ENCODE results near the gene BRD3. TPM values are rescaled to one million over a fixed set of nuclear protein-coding genes. Genes with fewer than 3 reads are reported as not detected.

BRD3 gene
- total RNA-seq, 1 donor from 2014 or later: 43.3 TPM

GRCh38 chr9:134047868-134048581 lies 19.8 kb downstream of the BRD3 start:
- Mint-ChIP-seq H3K27me3 (ENCODE audit: low read depth) (no peaks in the 10 kb centered on the region), H3K4me3 (ENCODE audit: low read depth) (no peak overlapping the region), H3K9me3 (no peaks in the 10 kb centered on the region), H3K4me1 (ENCODE audit: low read depth) (no peaks in the 10 kb centered on the region), H3K36me3 (ENCODE audit: low read depth) (peaks cover 21% of the 10 kb centered on the region), H3K27ac (no peak overlapping the region)
- intact Hi-C loops (cut with micrococcal nuclease): no loop called here
- DNase-seq (ENCODE audit: low spot score): no peak

GRCh38 chr9:134046894-134047681 lies 20.7 kb downstream of the BRD3 start:
- no peak overlapping the region for H3K27ac Mint-ChIP-seq
- no peak for DNase-seq (ENCODE audit: low spot score)
- H3K4me1 Mint-ChIP-seq (ENCODE audit: low read depth): no peaks in the 10 kb centered on the region
- no peak overlapping the region for H3K4me3 Mint-ChIP-seq (ENCODE audit: low read depth)
- intact Hi-C loops (cut with micrococcal nuclease): no loop called here
- no peaks in the 10 kb centered on the region for H3K9me3 Mint-ChIP-seq
- H3K36me3 Mint-ChIP-seq (ENCODE audit: low read depth): peaks cover 21% of the 10 kb centered on the region
- H3K27me3 Mint-ChIP-seq (ENCODE audit: low read depth): no peaks in the 10 kb centered on the region

GRCh38 chr9:134045841-134046544 lies 21.8 kb downstream of the BRD3 start:
- no peaks in the 10 kb centered on the region for H3K4me1 Mint-ChIP-seq (ENCODE audit: low read depth)
- no peaks in the 10 kb centered on the region for H3K27me3 Mint-ChIP-seq (ENCODE audit: low read depth)
- H3K27ac Mint-ChIP-seq: no peak overlapping the region
- no peak for DNase-seq (ENCODE audit: low spot score)
- intact Hi-C loops (cut with micrococcal nuclease): no loop called here
- no peak overlapping the region for H3K4me3 Mint-ChIP-seq (ENCODE audit: low read depth)
- no peaks in the 10 kb centered on the region for H3K9me3 Mint-ChIP-seq
- peaks cover 17% of the 10 kb centered on the region for H3K36me3 Mint-ChIP-seq (ENCODE audit: low read depth)

- no peaks in the 10 kb centered on the region for H3K4me1 Mint-ChIP-seq (ENCODE audit: low read depth)
- H3K27me3 Mint-ChIP-seq (ENCODE audit: low read depth): no peaks in the 10 kb centered on the region
- intact Hi-C loops (cut with micrococcal nuclease): no loop called here
- no peak overlapping the region for H3K4me3 Mint-ChIP-seq (ENCODE audit: low read depth)
- no peaks in the 10 kb centered on the region for H3K9me3 Mint-ChIP-seq
- no peak for DNase-seq (ENCODE audit: low spot score)
- peaks cover 27% of the 10 kb centered on the region for H3K36me3 Mint-ChIP-seq (ENCODE audit: low read depth)
- H3K27ac Mint-ChIP-seq: no peak overlapping the region
Observed at GRCh38 chr9:134044944-134045343, 22.9 kb downstream of the BRD3 start.

GRCh38 chr9:134043531-134043988 lies 24.3 kb downstream of the BRD3 start:
- no peak for DNase-seq (ENCODE audit: low spot score)
- H3K27ac Mint-ChIP-seq: no peak overlapping the region
- peaks cover 41% of the 10 kb centered on the region for H3K36me3 Mint-ChIP-seq (ENCODE audit: low read depth)
- no peaks in the 10 kb centered on the region for H3K9me3 Mint-ChIP-seq
- H3K4me1 Mint-ChIP-seq (ENCODE audit: low read depth): no peaks in the 10 kb centered on the region
- intact Hi-C loops (cut with micrococcal nuclease): no loop called here
- H3K4me3 Mint-ChIP-seq (ENCODE audit: low read depth): no peak overlapping the region
- no peaks in the 10 kb centered on the region for H3K27me3 Mint-ChIP-seq (ENCODE audit: low read depth)

- intact Hi-C loops (cut with micrococcal nuclease): no loop called here
- Mint-ChIP-seq H3K27ac (no peak overlapping the region), H3K4me1 (ENCODE audit: low read depth) (no peaks in the 10 kb centered on the region), H3K36me3 (ENCODE audit: low read depth) (peaks cover 48% of the 10 kb centered on the region), H3K4me3 (ENCODE audit: low read depth) (no peak overlapping the region), H3K27me3 (ENCODE audit: low read depth) (no peaks in the 10 kb centered on the region), H3K9me3 (no peaks in the 10 kb centered on the region)
- no peak for DNase-seq (ENCODE audit: low spot score)
Observed at GRCh38 chr9:134041649-134041962, 26.2 kb downstream of the BRD3 start.

GRCh38 chr9:134040781-134041648 lies 26.8 kb downstream of the BRD3 start:
- Mint-ChIP-seq H3K4me1 (ENCODE audit: low read depth) (no peaks in the 10 kb centered on the region), H3K27ac (no peak overlapping the region), H3K27me3 (ENCODE audit: low read depth) (no peaks in the 10 kb centered on the region), H3K9me3 (no peaks in the 10 kb centered on the region), H3K4me3 (ENCODE audit: low read depth) (no peak overlapping the region), H3K36me3 (ENCODE audit: low read depth) (peaks cover 51% of the 10 kb centered on the region)
- intact Hi-C loops (cut with micrococcal nuclease): no loop called here
- no peak for DNase-seq (ENCODE audit: low spot score)

- intact Hi-C loops (cut with micrococcal nuclease): no loop called here
- H3K9me3 Mint-ChIP-seq: no peaks in the 10 kb centered on the region
- no peaks in the 10 kb centered on the region for H3K27me3 Mint-ChIP-seq (ENCODE audit: low read depth)
- H3K36me3 Mint-ChIP-seq (ENCODE audit: low read depth): peaks cover 57% of the 10 kb centered on the region
- no peak overlapping the region for H3K4me3 Mint-ChIP-seq (ENCODE audit: low read depth)
- no peak for DNase-seq (ENCODE audit: low spot score)
- H3K4me1 Mint-ChIP-seq (ENCODE audit: low read depth): no peaks in the 10 kb centered on the region
- H3K27ac Mint-ChIP-seq: no peak overlapping the region
Observed at GRCh38 chr9:134040176-134040565, 27.7 kb downstream of the BRD3 start.

GRCh38 chr9:134039386-134040175 lies 28.2 kb downstream of the BRD3 start:
- no peak overlapping the region for H3K4me3 Mint-ChIP-seq (ENCODE audit: low read depth)
- intact Hi-C loops (cut with micrococcal nuclease): no loop called here
- no peak for DNase-seq (ENCODE audit: low spot score)
- no peaks in the 10 kb centered on the region for H3K27me3 Mint-ChIP-seq (ENCODE audit: low read depth)
- H3K9me3 Mint-ChIP-seq: no peaks in the 10 kb centered on the region
- H3K4me1 Mint-ChIP-seq (ENCODE audit: low read depth): no peaks in the 10 kb centered on the region
- H3K36me3 Mint-ChIP-seq (ENCODE audit: low read depth): peaks cover 63% of the 10 kb centered on the region
- no peak overlapping the region for H3K27ac Mint-ChIP-seq

- H3K9me3 Mint-ChIP-seq: no peaks in the 10 kb centered on the region
- H3K27ac Mint-ChIP-seq: no peak overlapping the region
- H3K4me3 Mint-ChIP-seq (ENCODE audit: low read depth): no peak overlapping the region
- intact Hi-C loops (cut with micrococcal nuclease): no loop called here
- H3K36me3 Mint-ChIP-seq (ENCODE audit: low read depth): peaks cover 74% of the 10 kb centered on the region
- DNase-seq (ENCODE audit: low spot score): no peak
- no peaks in the 10 kb centered on the region for H3K27me3 Mint-ChIP-seq (ENCODE audit: low read depth)
- H3K4me1 Mint-ChIP-seq (ENCODE audit: low read depth): no peaks in the 10 kb centered on the region
Observed at GRCh38 chr9:134037641-134038040, 30.2 kb downstream of the BRD3 start.

GRCh38 chr9:134036130-134036529 lies 31.7 kb downstream of the BRD3 start:
- no peak overlapping the region for H3K4me3 Mint-ChIP-seq (ENCODE audit: low read depth)
- intact Hi-C loops (cut with micrococcal nuclease): no loop called here
- H3K9me3 Mint-ChIP-seq: no peaks in the 10 kb centered on the region
- H3K4me1 Mint-ChIP-seq (ENCODE audit: low read depth): no peaks in the 10 kb centered on the region
- H3K27me3 Mint-ChIP-seq (ENCODE audit: low read depth): no peaks in the 10 kb centered on the region
- no peak for DNase-seq (ENCODE audit: low spot score)
- H3K27ac Mint-ChIP-seq: no peak overlapping the region
- H3K36me3 Mint-ChIP-seq (ENCODE audit: low read depth): peaks cover 72% of the 10 kb centered on the region
